ENCODE measurements around the gene SH3RF3.
"Not testable (repeated sequence)": the region's sequence is repeated elsewhere in the genome, so short reads cannot be mapped to it uniquely, and the experiment has no call there.

SH3RF3 gene

DNA sequence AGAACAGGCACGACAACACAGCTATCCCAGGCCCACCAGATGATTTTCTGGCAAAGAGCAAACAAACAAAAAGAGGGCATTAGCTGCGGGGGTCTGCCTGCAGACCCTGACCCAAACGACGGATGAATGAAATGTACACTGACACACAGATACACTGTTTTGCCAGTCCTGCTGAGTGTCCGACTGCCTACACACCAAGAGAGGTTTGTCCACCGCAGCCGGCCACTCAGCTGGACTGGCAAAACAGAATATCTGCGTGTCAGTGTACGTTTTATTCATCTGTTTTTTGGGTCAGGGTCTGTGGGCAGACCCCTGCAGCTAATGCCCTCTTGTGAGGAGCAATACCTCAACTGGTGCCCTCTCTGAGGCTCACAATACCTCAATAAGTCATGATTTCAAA, 10.7 kb upstream of the SH3RF3 start:
- no peak for DNase-seq (ENCODE audit: low spot score)

GRCh38 chr2:109120166-109120565, 8.8 kb upstream of the SH3RF3 start:
- DNase-seq (ENCODE audit: low spot score) = no peak

DNA sequence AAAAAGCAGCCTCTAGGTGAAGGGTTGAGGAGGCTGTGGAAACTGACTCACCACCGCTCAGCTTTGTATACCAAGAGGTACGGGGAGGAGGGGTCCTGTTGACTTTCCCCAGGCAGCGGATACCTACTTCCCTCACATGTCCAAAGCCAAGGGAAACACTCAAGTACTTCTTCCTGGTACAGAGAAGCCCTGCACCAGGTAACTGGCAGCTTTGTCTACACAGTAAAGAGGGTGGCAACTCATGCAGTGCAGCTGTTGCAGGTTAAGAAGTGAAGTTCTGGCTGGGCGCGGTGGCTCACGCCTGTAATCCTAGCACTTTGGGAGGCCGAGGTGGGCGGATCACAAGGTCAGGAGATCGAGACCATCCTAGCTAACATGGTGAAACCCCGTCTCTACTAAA, 8.3 kb upstream of the SH3RF3 start:
- DNase-seq (ENCODE audit: low spot score) = not testable (repeated sequence)

DNA sequence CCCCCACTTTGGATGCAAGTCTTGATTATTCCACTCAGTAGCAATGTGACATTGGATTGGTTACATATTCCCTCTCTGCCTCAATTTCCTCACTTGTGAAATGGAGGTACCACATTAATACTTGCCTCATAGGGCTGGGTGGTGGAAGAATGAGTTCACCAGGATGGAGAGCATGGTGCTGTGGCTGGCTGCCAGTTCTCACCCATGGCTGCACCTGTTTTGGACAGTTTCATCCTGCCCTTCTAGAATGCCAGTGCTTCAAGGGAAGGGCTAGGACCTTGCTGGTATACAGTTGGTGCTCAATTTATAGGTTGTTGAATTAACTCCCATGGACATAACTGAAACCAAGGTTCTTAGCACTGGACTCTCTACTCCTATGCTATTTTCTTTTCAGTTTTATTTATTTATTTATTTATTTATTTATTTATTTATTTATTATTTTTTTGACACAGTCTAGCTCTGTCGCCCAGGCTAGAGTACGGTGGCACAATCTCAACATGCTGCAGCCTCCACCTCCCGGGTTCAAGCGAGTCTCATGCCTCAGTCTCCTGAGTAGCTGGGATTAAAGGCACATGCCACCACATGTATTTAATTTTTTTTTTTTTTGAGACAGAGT, 5.3 kb upstream of the SH3RF3 start:
- no peak for DNase-seq (ENCODE audit: low spot score)

DNA sequence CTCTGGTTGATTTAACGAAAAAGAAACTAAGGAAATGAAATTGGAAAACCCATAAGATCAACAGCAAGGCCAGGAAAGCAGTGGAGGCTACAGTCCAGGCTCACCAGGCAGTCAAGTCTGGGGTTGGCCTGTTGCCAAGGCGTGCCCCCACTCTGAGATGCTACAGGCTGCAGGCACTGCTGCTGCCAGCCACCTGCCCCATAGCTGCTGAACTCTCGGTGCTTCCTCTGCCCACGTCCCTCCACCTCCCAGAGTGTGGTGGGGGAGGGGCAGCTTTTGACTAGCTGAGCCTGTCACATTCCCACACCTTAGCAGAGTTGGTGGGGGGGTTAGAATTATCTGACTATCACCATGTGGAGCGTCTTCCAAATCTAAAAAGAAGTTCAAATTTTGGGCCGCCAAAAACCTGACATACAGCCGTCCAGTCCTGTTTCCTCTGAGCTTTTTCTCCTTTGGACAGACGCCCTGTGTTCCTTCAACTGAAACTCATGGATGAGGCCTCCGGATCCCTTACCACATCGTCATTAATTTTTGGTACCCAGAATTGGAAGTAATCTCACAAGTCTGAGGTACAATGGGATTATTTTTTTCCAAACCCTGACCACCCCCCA, 3.9 kb upstream of the SH3RF3 start:
- DNase-seq (ENCODE audit: low spot score) = no peak

GRCh38 chr2:109125593-109126500, 3.2 kb upstream of the SH3RF3 start:
- no peak for DNase-seq (ENCODE audit: low spot score)

- no peak for DNase-seq (ENCODE audit: low spot score)
These were observed 2.5 kb upstream of the SH3RF3 start for GRCh38 chr2:109126501-109126860.

GRCh38 chr2:109127556-109127955, 1.4 kb upstream of the SH3RF3 start:
- DNase-seq (ENCODE audit: low spot score) = no peak

DNA sequence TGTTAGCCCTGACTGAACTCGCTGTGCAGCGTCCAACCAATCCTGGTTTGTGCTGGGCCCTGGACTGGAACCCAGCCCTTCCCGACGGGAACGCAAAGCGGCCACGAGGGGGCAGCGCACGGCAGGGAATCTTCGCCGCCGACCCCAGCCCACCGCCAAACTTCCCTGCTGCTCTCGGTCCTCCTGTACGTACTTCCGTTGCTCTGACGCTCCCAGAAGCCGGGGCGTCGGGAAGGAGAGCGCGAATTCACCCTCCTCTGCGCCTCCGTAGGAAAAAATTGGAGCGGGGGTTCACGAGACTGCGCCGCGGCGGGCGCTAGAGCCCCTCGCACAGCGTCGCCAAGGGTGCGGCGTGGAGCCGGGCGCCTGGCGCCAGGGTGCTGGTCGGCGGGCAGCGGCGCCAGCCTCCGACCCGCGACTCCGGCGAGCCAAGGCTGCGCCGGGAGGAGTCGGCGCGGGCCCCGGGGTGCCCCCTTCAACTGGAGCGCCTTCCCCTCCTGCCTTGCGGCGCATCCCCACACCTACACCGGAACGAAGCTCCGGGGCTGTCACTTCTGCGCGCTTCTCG, 873 bp upstream of the SH3RF3 start:
- no peak for DNase-seq (ENCODE audit: low spot score)

GRCh38 chr2:109129356-109129920, 433 bp downstream of the SH3RF3 start:
- no peak for DNase-seq (ENCODE audit: low spot score)

- DNase-seq (ENCODE audit: low spot score) = no peak
These were observed 1.1 kb downstream of the SH3RF3 start for GRCh38 chr2:109129921-109130722.

DNA sequence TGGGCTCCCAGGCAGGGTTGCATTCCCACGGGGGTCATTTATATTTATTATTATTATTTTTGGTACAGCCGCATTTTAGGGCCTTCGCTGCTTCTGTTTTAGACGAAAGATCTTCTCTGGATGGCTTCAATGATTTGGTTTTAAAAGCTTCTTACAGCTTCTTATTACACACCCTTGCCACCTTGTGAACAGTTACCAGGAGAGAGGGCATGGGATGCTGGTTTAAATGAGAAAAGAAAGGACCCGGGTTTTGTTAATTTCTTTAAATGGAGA, 1.7 kb downstream of the SH3RF3 start:
- no peak for DNase-seq (ENCODE audit: low spot score)

DNA sequence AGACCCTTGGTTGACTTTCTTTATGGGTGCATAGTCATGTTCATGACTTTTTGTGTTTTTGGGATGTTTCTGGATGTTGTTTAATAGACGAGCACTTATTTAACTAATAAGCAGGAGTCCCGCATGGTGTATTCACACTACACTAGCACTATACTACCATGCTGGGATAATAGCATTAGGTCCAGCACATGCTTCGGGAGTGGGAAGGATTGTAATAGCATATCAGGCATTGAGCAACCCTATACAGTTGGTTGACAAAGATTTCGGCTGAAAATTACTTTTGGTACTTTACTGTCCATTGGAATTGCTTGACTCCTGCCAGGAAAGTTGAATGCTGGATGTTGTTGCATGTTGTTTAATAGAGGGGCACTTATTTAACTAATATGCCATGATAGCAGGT, 2.8 kb downstream of the SH3RF3 start:
- no peak for DNase-seq (ENCODE audit: low spot score)

DNA sequence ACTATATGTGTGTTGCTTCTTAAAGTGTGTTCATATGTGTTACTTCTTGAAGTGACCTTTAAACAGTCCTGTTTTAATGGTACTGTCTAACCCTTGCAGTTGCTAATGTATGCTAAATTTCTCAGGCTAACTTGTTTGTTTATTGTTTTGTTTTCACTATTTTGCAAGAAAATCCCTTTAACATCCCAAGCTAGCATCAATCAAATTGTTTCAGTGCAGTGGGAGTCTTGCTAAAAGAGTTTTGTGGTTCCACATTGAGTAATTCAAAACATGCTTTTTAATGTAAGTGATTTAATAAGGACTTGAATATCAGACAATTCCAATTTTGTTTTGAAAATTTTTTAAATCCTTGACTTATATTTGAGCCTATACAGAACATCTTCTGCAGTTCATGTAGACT, 3.6 kb downstream of the SH3RF3 start:
- DNase-seq (ENCODE audit: low spot score) = no peak

DNA sequence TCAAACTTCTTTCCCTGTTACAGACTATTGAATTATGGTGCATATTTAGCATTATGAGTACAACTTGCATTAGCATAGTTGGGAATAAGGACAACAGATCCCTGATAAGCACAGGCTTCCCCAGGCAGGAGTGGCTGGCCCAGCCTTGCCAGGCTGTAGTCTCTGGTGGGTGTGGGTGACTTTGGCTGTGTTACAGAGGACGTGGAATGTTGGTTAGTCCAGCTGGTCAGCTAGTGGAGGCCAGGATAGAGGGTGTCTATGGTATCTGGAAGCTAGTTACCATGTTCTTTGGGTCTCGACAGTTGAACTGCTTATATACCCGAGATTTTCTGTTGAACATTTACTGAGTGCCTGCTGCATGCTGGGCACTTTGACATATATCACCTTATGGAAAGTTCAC, 4.7 kb downstream of the SH3RF3 start:
- DNase-seq (ENCODE audit: low spot score) = no peak

DNA sequence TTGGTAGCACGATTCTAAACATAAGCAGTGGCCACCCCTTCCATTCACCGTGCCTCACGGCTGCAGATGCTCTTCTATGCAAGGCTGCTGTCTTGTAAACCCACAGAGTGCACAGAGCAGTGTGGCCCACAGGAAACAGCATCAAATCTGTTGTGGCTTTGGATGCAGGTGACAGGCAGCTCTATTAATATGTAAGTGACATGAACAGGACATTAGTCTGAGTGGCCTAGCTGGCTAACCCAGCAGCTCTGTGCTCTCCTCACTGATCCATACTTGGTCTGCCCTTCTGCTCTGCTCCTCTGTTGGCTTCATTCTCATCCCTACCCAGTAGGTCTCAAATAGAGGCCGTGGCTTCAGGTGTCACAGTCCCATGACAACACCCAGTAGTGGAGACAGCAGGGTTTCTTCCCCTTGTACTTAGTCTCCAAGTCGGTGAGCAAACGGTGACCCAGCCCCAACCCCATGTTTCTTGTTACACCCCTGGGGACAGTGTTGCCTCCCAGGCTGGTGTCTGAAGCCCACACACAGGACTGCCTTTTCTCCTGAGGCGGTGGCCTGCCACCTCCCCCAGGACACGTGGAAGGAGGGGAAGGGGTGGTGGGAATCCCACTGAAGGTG, 5.8 kb downstream of the SH3RF3 start:
- DNase-seq (ENCODE audit: low spot score) = no peak

DNA sequence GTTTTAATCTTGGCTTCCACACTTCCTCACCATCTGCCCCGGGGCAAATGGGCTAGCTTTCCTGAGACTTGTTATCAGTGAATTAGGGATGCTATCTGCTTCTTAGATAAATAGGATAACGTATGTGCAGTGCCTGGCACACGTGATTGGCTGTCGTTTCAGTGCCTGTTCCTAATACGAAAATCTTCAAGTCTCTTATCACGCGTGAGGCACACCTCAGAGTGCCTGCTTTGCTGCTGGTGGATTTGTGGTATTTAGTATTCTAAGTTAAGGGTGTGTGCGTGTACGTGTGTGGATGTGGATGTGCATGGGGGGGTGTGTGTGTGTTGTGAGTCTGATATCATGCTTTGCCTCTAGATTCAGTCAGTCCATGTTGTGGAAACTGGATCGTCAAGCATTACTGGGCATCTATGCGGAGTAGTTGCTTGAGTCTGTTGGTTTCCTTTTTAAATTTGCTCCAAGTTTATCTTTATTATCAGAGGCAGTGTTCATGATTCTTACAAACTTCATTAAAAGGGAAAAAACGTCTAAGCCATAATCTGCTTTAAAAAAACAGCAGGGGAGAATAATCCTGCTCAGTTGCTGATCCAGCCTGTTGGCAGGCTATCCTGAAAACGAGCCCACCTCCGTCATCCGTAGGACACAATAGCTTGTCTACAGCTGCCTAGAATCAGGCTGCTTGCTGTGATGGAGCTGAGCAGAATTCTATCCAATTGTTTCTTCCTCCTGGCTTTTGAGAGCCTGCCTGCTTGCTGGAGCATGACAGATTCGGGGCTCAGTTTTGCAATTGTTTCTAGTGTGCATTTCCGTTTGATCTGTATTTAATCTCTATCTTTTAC, 6.6 kb downstream of the SH3RF3 start:
- no peak for DNase-seq (ENCODE audit: low spot score)

DNA sequence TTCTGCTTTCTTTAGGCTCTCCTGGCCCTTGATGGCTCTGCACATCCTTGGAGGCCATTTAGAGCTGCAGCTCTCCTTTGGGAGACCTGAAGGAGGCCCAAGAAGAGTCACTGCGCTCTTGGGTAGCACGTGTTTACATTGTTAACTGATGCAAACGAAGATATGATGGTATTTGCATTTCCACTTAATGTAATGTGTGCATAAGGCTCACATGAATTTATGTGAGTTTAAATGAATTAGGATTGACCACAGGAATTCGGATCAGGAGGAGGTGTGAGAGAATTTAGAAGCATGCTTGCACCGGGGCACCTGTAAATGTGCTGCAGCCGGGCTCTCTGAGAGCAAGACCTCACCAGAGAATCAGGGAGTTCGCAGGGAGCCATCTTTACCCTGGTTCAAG, 7.5 kb downstream of the SH3RF3 start:
- no peak for DNase-seq (ENCODE audit: low spot score)

DNA sequence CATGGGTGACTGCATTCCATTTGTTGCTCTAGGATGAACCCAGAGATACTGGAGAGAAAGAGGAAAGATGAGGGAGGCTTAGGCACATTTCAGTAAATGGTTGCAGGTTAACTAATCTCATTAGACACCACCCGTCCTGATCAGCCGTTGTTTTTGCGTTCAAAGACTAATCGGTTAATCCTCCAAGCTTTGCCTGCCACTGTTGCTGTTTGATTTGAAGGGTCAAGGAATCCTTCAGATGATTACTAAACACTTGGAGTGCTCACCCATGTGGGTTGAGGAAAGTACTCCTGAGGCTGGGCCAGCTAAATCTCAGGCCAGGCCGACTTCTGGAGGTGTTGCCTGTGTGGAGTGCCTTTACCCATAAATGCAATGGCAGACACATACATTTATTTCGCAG, 8.6 kb downstream of the SH3RF3 start:
- no peak for DNase-seq (ENCODE audit: low spot score)

- no peak for DNase-seq (ENCODE audit: low spot score)
These were observed 9.4 kb downstream of the SH3RF3 start for GRCh38 chr2:109138449-109138848.

- DNase-seq (ENCODE audit: low spot score) = no peak
These were observed 10.0 kb downstream of the SH3RF3 start for GRCh38 chr2:109139002-109139401.

All from hematopoietic multipotent progenitor cell treated with erythropoietin and hydrocortisone succinate and interleukin-3 and kit ligand, for 17 days (in vitro differentiated cells).